HG02610 (cell line): ENCODE measurements around the gene C5orf52.

ENCODE experiments used
- ATAC-seq: cut with Tn5 transposase; IDR thresholded peaks from one replicate; pipeline ENCODE4 v1.9.1; 2021; ENCODE audit warnings: mild to moderate bottlenecking, moderate library complexity; ENCODE audit not compliant: unreplicated experiment

The C5orf52 gene

GRCh38 chr5:157670662-157671591, at the start of gene C5orf52:
Gene C5orf52, plus strand, starts transcription at chr5:157671533. Its CDS starts 82 bp downstream, at chr5:157671615.
- no peak for ATAC-seq

GRCh38 chr5:157624144-157624543, 47.2 kb upstream of the C5orf52 start:
- no peak for ATAC-seq

- ATAC-seq = no peak
These were observed 44.5 kb upstream of the C5orf52 start for GRCh38 chr5:157626831-157627230.

- no peak for ATAC-seq
These were observed 41.0 kb upstream of the C5orf52 start for GRCh38 chr5:157630341-157630740.

- no peak for ATAC-seq
These were observed 30.8 kb upstream of the C5orf52 start for GRCh38 chr5:157640406-157641066.

GRCh38 chr5:157648275-157648990, 22.9 kb upstream of the C5orf52 start:
- ATAC-seq = no peak

GRCh38 chr5:157649101-157649500, 22.2 kb upstream of the C5orf52 start:
- no peak for ATAC-seq

GRCh38 chr5:157650991-157651611, 20.2 kb upstream of the C5orf52 start:
- no peak for ATAC-seq

GRCh38 chr5:157651623-157652376, 19.5 kb upstream of the C5orf52 start:
- peak; percentile 76 for ATAC-seq

GRCh38 chr5:157652377-157652692, 19.0 kb upstream of the C5orf52 start, which contains the start of gene SOX30:
Gene SOX30, minus strand, starts transcription at chr5:157652438. Its CDS starts 360 bp downstream, at chr5:157652078.
- no peak for ATAC-seq

- no peak for ATAC-seq
These were observed 13.8 kb upstream of the C5orf52 start for GRCh38 chr5:157657516-157657915.

- no peak for ATAC-seq
These were observed 12.4 kb upstream of the C5orf52 start for GRCh38 chr5:157658893-157659292.

- no peak for ATAC-seq
These were observed 11.3 kb upstream of the C5orf52 start for GRCh38 chr5:157659868-157660660.

GRCh38 chr5:157665467-157666070, 5.8 kb upstream of the C5orf52 start:
- ATAC-seq = no peak

- ATAC-seq = no peak
These were observed 3.0 kb upstream of the C5orf52 start for GRCh38 chr5:157668356-157668755.

GRCh38 chr5:157669701-157670097, 1.6 kb upstream of the C5orf52 start:
- ATAC-seq = no peak

GRCh38 chr5:157671592-157672330, 428 bp downstream of the C5orf52 start:
- ATAC-seq = no peak

- ATAC-seq = no peak
These were observed 1.6 kb downstream of the C5orf52 start for GRCh38 chr5:157672976-157673375.
